ENCODE data around the gene ADAP1. TPM values are rescaled to one million over a fixed set of nuclear protein-coding genes. Genes with fewer than 3 reads are reported as not detected.
A peak's percentile ranks its signal among the peaks of the same experiment; 100 is the strongest.

ADAP1 gene
- total and polyA plus RNA-seq, 2 experiments from 2014 or later, result 0.24 to 1.1 TPM

DNA sequence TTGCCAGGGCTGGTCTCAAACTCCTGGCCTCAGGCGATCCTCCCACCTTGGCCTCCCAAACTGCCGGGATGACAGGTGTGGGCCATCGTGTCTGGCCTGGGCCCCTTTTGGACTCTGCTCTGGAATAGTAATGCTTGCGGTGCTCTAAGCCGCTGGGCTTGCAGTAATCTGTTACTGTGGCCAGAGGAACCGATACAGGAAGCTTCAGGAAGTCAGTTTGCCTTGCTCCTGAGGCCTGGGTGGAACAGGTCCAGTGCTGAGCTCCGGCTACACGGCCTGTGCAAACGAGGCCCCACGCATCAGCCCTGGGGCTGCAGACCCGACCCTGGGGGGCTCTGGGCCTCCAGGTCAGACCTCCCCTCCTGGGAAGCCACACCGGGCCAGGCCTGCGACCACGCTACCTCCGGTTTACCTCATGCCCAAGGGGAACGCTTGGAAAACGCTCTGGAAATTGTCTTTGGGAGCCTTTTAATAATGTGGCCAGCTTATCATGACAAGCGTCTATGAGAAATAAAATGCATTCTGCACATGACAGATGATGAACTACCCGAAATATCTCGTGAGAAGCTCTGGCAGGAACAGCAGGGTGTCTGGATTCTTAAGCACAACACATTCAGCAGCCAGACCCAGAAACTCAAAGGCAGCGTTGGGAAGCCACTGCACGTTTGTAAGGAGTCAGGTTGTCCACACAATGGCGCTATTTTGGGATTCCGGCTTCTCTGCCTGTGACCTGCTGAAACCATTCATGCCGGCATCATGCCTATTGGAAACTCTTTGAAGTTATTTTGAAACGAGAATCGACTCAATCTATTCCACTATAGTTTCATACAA lies 10.1 kb upstream of the ADAP1 start:
- DNase-seq, result peak; percentile 81
- Histone ChIP-seq H2AFZ (no peak overlapping the region), H3K4me2 (ENCODE audit: unreplicated experiment) (no peak overlapping the region), H3F3A (ENCODE audit: insufficient read depth) (peaks cover 15% of the 10 kb centered on the region), H3K36me3 (ENCODE audit: low read depth) (peaks cover 11% of the 10 kb centered on the region; the same call in 1 of the 2 replicates), H3K9me3 (ENCODE audit: low read depth) (no peaks in the 10 kb centered on the region), H3K27ac (no peak overlapping the region), H3K4me1 (ENCODE audit: insufficient read depth) (peaks cover 7% of the 10 kb centered on the region), H3K9me2 (ENCODE audit: insufficient read depth) (no peaks in the 10 kb centered on the region), H3K79me2 (ENCODE audit: insufficient read depth) (peaks cover 10% of the 10 kb centered on the region; the same call in 1 of the 2 replicates), H3K27me3 (replicated peaks; ENCODE audit: insufficient read depth) (no peaks in the 10 kb centered on the region; the same call in 1 of the 2 replicates), H3K9ac (no peak overlapping the region), H4K20me1 (ENCODE audit: insufficient read depth) (no peaks in the 10 kb centered on the region), H3K4me3 (no peak overlapping the region)
- TF ChIP-seq EZH2 (IDR thresholded peaks at IDR 0.05; ENCODE audit: insufficient read depth, poor library complexity, severe bottlenecking) (no peak), EZH2phosphoT487 (IDR thresholded peaks at IDR 0.05; ENCODE audit: insufficient read depth, low read depth) (no peak)
- 8 to 9% methylated on average over 26 to 27 of the region's 27 CpGs for WGBS, 2 experiments (ENCODE audit: low coverage in 1 of 2, low lambda C conversion rate in 2 of 2, missing lambda C conversion rate in 2 of 2)
- in situ Hi-C loops (cut with MboI), result no loop called here

GRCh38 chr7:963236-964078 lies 9.0 kb upstream of the ADAP1 start:
- no peaks in the 10 kb centered on the region for H3K9me2 ChIP-seq (ENCODE audit: insufficient read depth)
- no peak overlapping the region for H2AFZ ChIP-seq
- no peaks in the 10 kb centered on the region for H4K20me1 ChIP-seq (ENCODE audit: insufficient read depth)
- H3K4me2 ChIP-seq (ENCODE audit: unreplicated experiment), result no peak overlapping the region
- in situ Hi-C loops (cut with MboI), result no loop called here
- H3F3A ChIP-seq (ENCODE audit: insufficient read depth), result peaks cover 10% of the 10 kb centered on the region
- peaks cover 4% of the 10 kb centered on the region; the same call in 1 of the 2 replicates for H3K27me3 ChIP-seq (replicated peaks; ENCODE audit: insufficient read depth)
- H3K79me2 ChIP-seq (ENCODE audit: insufficient read depth), result no peaks in the 10 kb centered on the region
- TF ChIP-seq EZH2phosphoT487 (IDR thresholded peaks at IDR 0.05; ENCODE audit: insufficient read depth, low read depth) (no peak), EZH2 (IDR thresholded peaks at IDR 0.05; ENCODE audit: insufficient read depth, poor library complexity, severe bottlenecking) (no peak)
- H3K36me3 ChIP-seq (ENCODE audit: low read depth), result peaks cover 6% of the 10 kb centered on the region; the same call in 1 of the 2 replicates
- no peaks in the 10 kb centered on the region for H3K9me3 ChIP-seq (ENCODE audit: low read depth)
- no peak overlapping the region for H3K4me3 ChIP-seq
- H3K4me1 ChIP-seq (ENCODE audit: insufficient read depth), result peaks cover 7% of the 10 kb centered on the region
- WGBS, 2 experiments (ENCODE audit: low coverage in 1 of 2, low lambda C conversion rate in 2 of 2, missing lambda C conversion rate in 2 of 2), result 52 to 53% methylated on average over 22 to 35 of the region's 37 CpGs
- no peak overlapping the region for H3K27ac ChIP-seq
- H3K9ac ChIP-seq, result no peak overlapping the region
- DNase-seq, result no peak

GRCh38 chr7:962401-963081 lies 8.1 kb upstream of the ADAP1 start:
- H3K4me2 ChIP-seq (ENCODE audit: unreplicated experiment), result no peak overlapping the region
- H3K27ac ChIP-seq, result no peak overlapping the region
- H3F3A ChIP-seq (ENCODE audit: insufficient read depth), result peaks cover 10% of the 10 kb centered on the region
- no peak overlapping the region for H2AFZ ChIP-seq
- TF ChIP-seq EZH2phosphoT487 (IDR thresholded peaks at IDR 0.05; ENCODE audit: insufficient read depth, low read depth) (no peak), EZH2 (IDR thresholded peaks at IDR 0.05; ENCODE audit: insufficient read depth, poor library complexity, severe bottlenecking) (no peak)
- H3K79me2 ChIP-seq (ENCODE audit: insufficient read depth), result no peaks in the 10 kb centered on the region
- no peaks in the 10 kb centered on the region for H4K20me1 ChIP-seq (ENCODE audit: insufficient read depth)
- H3K9ac ChIP-seq, result no peak overlapping the region
- H3K36me3 ChIP-seq (ENCODE audit: low read depth), result peaks cover under 1% of the 10 kb centered on the region; the same call in 1 of the 2 replicates
- H3K4me1 ChIP-seq (ENCODE audit: insufficient read depth), result peaks cover 7% of the 10 kb centered on the region
- 86 to 91% methylated on average over 13 to 16 of the region's 17 CpGs for WGBS, 2 experiments (ENCODE audit: low coverage in 1 of 2, low lambda C conversion rate in 2 of 2, missing lambda C conversion rate in 2 of 2)
- H3K9me2 ChIP-seq (ENCODE audit: insufficient read depth), result no peaks in the 10 kb centered on the region
- no peaks in the 10 kb centered on the region for H3K9me3 ChIP-seq (ENCODE audit: low read depth)
- H3K4me3 ChIP-seq, result no peak overlapping the region
- peaks cover 4% of the 10 kb centered on the region; the same call in 1 of the 2 replicates for H3K27me3 ChIP-seq (replicated peaks; ENCODE audit: insufficient read depth)
- in situ Hi-C loops (cut with MboI), result no loop called here
- no peak for DNase-seq
